Activated naive CD4-positive, alpha-beta T cell treated with Interleukin-2 at 50 U/mL for 16 hours (primary cell): ENCODE results near the gene ITIH3.

Experiments
- DNase-seq: peaks from one replicate; pipeline ENCODE4 v3.0.0-alpha.2; 2020

The ITIH3 gene

DNA sequence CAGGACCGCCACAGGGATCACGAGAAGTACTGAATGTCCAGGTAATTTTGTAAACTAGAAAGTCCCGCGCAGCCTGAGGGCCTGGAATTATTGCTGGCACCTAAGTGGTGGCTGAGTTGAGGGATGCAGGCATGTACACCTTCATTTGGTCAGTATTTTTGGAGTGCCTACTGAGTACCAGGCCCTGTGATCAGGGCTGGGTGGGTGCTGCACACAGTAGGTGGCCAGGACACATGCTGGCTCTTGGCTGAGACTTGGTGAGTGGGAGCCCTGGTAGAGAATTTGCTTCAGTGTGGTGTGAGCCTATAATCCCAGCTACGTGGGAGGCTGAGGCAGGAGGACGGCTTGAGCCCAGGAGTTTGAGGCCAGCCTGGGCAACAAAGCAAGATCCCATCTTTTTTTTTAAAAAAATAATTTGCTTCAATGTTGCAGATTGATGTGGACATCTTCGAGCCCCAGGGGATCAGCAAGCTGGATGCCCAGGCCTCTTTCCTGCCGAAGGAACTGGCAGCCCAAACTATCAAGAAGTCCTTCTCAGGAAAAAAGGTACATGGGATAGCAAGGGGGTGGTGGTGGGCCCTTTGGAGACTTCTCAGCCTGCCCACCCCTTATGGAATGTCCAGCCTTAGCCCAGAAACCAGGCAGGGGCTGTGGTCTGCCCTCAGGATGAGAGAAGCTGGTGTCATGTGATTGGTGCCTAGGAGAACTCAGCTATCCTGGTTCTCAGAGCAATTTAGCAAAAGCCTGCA, 14.6 kb upstream of the ITIH3 start:
- no peak for DNase-seq

- DNase-seq = no peak
Observed at GRCh38 chr3:52781741-52782140, 12.9 kb upstream of the ITIH3 start.

DNA sequence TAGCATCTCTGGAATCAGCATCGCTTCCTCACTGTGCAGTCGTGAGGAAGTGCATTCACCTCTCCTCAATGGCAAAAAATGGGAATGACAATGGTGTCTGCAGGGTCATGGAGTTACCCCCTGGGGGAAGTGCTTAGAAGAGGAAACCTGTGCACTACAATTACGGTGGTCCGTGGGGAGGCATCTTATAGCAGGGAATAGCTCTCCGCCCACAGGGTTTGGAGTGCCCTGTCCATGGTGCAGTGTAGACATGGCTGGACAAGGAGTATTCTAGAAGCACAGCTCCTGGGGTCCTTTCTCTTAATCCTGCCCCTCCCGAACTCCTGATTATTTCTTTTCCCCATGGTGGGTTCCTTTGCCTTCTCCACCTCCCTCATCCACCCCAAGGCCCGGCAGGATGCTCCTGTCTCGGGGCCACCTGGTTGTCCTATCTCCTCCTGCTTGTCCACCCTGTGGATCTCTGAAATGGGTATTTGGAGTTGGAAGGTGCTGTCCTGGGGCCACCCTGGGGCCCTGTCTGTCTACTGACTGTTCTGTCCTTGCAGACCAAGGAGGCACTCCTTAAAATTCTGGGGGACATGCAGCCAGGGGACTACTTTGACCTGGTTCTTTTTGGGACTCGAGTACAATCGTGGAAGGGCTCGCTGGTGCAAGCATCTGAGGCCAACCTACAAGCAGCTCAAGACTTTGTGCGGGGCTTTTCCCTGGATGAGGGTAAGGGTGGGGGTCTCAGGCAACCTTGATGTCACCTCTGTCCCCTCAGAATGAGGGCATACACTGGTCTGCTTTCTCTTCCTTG, 12.0 kb upstream of the ITIH3 start:
- no peak for DNase-seq

DNA sequence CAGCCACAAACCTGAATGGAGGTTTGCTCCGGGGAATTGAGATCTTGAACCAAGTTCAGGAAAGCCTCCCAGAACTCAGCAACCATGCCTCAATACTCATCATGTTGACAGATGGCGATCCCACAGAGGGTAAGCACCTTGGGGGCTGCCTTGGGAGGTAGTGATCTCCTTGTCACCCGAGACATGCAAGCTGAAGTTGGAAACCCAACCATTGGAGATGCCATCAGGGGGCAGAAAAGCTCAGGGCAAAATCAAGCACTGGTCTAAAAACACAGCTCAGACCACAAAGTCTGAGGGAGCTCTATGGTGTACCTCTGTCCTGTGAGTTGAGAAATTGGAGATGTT, 11.4 kb upstream of the ITIH3 start:
- no peak for DNase-seq

DNA sequence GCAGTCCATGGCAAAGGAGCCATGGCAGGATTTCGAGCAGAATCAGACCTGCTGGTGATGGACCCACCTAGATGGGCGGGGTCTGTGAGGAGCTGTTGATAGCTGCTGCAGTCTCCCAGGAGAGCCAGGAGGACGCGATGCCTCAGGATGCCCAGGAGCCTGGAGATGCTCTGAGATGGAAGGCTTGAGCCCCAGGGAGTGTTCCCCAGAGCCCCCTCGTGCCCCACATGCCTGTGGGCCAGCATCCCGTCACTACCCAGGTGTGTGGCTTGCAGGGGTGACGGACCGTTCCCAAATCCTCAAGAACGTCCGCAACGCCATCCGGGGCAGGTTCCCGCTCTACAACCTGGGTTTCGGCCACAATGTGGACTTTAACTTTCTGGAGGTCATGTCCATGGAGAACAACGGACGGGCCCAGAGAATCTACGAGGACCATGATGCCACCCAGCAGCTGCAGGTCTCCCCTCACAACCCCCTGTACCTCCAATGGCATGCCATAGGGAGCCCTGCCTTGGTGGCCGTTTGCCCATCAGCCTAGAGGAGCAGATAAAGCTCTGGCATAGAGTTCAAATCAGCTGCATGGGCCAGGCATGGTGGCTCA, 10.5 kb upstream of the ITIH3 start:
- DNase-seq = no peak

DNA sequence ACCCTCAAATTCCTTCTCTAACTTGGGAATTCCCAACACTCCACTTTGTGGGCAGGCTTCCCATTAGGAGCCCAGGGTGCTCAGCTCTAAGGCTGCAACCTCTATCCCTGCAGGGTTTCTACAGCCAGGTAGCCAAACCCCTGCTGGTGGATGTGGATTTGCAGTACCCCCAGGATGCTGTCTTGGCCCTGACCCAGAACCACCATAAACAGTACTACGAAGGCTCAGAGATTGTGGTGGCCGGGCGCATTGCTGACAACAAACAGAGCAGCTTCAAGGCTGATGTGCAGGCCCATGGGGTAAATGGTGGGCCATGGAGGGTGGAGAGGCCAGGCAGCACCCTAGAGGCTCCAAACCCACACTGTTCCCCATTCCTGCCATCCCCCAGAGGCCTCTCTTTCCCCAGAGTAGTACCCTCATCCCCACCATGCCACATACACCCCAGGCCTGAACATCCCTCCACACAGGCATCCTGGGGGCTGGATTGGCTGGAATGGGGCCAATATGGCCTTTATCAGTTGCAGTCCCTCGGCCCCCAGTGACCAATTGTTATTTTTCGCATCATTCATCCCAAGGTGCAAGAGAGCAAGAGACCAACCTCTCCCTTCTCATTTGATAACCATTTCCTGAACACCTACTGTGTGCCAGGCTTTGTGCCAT, 9.5 kb upstream of the ITIH3 start:
- no peak for DNase-seq

DNA sequence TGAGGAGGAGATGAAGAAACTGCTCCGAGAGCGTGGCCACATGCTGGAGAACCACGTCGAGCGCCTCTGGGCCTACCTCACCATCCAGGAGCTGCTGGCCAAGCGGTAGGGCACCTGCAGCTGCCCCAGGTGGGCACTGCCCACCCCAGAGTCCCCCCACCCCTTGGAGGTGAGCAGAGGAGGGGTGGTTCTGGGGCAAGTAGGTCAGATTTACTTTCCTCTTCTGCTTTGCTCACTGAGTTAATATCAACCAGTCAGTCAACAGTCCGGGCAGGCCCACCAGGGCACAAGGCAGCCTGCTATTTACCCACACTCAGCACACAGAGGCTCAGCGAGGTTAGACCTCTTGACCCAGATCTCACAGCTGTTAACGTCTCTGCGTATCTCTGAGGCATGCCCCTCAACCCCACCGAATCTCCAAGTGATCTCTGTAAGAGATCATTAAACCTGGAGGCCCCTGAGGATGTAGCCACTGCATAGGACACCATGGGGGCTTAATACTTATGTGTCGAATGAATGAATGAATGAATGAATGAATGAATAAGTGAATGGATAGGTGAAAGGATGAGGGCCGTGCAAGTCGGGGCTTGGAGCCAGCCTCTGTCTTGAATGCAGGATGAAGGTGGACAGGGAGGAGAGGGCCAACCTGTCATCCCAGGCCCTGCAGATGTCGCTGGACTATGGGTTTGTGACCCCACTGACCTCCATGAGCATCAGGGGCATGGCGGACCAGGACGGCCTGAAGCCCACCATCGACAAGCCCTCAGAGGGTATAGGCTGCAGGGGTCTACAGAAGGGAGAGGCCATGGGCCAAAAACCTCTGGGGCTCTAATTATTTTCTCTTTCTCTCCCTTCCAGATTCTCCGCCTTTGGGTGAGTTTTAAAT, 8.0 kb upstream of the ITIH3 start:
- DNase-seq = no peak

GRCh38 chr3:52787246-52787645, 7.3 kb upstream of the ITIH3 start:
- no peak for DNase-seq

DNA sequence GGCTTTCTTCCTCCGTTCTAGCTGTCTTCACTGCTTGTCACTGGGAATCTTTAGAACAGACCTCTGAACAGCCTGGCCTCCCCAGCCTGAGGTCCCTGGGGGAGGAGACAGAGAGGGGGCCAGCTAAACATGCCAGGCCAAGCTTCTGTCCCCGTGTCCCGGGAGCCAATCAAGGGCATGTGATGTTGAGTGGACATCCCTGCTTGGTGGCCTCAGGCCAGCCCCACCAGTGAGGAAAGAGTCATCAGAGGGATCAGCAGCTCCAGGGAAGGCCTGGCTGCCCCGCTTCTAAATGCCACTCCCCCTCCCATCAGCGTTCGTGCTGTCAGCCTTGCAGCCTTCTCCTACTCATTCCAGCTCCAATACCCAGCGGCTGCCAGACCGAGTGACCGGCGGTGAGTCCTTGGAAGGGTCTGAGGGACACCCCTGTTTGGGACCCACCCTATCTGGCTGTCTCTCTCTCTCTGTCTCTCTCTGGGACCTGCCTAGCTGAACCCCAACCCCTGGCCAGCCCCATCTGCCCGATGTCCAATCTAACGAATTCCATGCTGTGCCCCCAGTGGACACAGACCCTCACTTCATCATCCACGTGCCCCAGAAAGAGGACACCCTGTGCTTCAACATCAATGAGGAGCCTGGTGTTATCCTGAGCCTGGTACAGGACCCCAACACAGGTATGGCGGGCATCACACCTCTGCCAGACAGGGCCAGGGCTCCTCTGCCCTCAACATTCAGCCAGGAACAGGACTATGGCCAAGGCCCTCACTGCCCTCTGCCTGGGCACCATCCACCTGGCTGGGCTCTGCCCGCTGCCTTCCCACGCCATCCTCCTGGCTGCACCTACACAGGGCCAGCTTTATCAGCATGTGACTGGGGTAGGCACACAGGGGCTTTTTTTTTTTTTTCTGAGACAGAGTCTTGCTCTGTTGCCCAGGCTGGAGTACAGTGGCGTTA, 6.6 kb upstream of the ITIH3 start:
- no peak for DNase-seq

- no peak for DNase-seq
Observed at GRCh38 chr3:52788890-52789745, 5.5 kb upstream of the ITIH3 start.

DNA sequence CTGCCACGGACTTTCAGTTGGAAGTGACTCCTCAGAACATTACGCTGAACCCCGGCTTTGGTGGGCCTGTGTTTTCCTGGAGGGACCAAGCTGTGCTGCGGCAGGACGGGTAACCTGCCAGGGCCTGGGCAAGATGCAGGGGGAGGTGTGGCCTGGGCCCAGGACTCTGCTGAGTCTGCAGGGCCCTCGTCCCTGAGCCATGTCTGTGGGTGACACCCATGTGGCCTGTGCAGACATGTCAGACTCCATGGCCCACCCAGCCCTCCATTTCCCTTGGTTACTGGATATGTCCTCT, 4.9 kb upstream of the ITIH3 start:
- no peak for DNase-seq

GRCh38 chr3:52790337-52790736, 4.3 kb upstream of the ITIH3 start:
- DNase-seq = no peak

GRCh38 chr3:52790741-52791140, 3.9 kb upstream of the ITIH3 start:
- no peak for DNase-seq

GRCh38 chr3:52791366-52791765, 3.2 kb upstream of the ITIH3 start:
- DNase-seq = no peak

DNA sequence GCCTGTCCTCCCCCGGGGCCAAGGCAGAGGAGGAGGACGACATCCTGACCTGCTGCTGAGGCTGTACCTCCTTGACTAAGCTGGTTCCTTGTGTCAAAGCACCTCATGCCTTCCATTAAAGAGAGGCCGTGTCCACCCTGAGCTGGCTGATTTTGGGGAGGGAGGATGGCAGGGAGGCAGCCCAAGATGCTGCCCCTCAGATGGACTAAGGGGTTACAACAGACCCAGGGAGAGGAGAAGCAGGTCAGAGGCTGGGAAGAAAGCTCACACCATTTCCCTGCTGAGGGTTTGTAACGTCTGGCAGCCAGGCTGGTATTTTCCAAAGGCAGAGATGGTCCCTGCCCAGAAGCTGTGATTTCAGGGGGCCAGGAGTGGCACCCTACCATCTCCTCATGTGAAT, 2.7 kb upstream of the ITIH3 start:
- no peak for DNase-seq

- DNase-seq = no peak
Observed at GRCh38 chr3:52792413-52792812, 2.2 kb upstream of the ITIH3 start.

DNA sequence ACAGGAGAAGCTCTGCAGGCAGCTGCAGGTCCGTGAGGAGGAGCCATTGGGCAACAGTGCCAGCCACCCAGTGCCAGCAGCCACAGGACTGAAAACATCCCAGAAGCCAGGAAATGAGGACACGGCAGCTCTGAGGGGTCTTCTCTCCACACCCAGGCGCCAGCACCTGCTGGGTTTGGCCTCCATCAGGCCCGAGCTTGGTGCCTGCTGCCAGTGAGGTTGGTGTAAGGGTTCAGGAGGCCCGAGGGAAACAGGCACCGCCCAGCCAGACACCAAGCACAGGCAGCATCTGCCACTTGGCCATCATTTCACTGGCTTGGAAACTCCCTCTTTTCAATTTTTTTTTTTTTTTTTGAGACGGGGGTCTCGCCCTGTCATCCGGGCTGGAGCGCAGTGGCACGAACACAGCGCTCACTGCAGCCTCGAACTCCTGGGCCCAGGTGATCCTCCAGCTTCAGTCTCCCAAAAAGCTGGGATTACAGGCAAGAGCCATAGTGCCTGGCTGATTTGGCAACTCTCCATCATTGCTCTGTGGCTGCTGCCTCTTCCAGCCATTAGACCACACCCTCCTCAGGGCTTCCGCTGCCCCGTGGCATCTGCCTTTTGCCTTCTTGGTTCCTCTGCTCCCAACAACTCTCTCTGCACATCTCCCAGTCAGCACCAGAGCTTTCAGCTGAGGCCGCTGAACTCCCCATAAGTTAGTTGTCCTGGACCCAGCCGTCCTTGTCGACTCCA, 1.5 kb upstream of the ITIH3 start:
- no peak for DNase-seq

- no peak for DNase-seq
Observed at GRCh38 chr3:52793702-52794611, 639 bp upstream of the ITIH3 start.
